ENCODE data around the gene MBTPS2. TPM values are rescaled to one million over a fixed set of nuclear protein-coding genes. Genes with fewer than 3 reads are reported as not detected.
A peak's percentile ranks its signal among the peaks of the same experiment; 100 is the strongest.

Gene MBTPS2
- total RNA-seq, 1 donor from 2014 or later = 21.0 TPM

DNA sequence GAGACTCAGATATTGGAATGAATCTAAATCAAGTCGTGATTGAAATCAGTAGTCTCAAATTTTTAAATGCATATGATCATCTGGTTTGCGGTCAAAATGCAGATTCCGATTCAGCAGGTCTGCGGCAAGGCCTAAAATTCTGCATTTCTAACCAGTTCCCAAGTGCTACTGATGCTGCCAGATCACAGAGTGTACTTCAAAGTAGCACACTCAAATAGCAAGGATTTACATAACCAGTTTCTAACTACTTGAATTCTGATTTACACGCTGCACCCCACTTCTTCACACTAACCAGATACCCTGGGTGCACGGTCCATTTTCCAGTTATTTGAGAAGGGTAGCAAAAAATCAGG, 752 bp downstream of the MBTPS2 start:
- H3K9me3 Mint-ChIP-seq (ENCODE audit: low read depth) = no peaks in the 10 kb centered on the region
- H3K4me3 Mint-ChIP-seq (ENCODE audit: unreplicated experiment) = peak overlapping the region; percentile 81
- no peak for DNase-seq (ENCODE audit: low spot score)
- TF ChIP-seq, protein P1, sequence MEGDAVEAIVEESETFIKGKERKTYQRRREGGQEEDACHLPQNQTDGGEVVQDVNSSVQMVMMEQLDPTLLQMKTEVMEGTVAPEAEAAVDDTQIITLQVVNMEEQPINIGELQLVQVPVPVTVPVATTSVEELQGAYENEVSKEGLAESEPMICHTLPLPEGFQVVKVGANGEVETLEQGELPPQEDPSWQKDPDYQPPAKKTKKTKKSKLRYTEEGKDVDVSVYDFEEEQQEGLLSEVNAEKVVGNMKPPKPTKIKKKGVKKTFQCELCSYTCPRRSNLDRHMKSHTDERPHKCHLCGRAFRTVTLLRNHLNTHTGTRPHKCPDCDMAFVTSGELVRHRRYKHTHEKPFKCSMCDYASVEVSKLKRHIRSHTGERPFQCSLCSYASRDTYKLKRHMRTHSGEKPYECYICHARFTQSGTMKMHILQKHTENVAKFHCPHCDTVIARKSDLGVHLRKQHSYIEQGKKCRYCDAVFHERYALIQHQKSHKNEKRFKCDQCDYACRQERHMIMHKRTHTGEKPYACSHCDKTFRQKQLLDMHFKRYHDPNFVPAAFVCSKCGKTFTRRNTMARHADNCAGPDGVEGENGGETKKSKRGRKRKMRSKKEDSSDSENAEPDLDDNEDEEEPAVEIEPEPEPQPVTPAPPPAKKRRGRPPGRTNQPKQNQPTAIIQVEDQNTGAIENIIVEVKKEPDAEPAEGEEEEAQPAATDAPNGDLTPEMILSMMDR (IDR thresholded peaks at IDR 0.05) = no peak
- no peaks in the 10 kb centered on the region for H3K27me3 Mint-ChIP-seq (ENCODE audit: low read depth)
- peak overlapping the region; percentile 89 for H3K27ac Mint-ChIP-seq (ENCODE audit: unreplicated experiment)
- peaks cover 3% of the 10 kb centered on the region for H3K36me3 Mint-ChIP-seq (ENCODE audit: low read depth)
- H3K4me1 Mint-ChIP-seq (ENCODE audit: low read depth) = peaks cover 22% of the 10 kb centered on the region

DNA sequence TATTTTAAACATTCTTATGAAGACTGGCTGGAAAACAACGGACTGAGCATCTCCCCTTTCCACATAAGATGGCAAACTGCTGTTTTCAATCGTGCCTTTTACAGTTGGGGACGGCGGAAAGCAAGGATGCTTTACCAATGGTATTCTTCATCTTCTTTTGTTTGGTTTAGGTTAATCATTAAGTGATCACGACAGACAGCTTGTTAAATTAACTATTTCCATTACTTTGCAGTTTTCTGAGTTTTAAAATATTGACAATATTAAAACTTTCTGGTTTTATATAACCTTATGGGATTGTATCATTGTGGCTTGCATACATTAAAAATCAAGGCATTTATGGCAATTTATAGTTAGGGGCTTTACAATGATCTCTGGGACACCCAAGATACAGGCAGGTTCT, 3.8 kb downstream of the MBTPS2 start:
- Mint-ChIP-seq H3K27me3 (ENCODE audit: low read depth) (no peaks in the 10 kb centered on the region), H3K36me3 (ENCODE audit: low read depth) (peaks cover 4% of the 10 kb centered on the region), H3K27ac (ENCODE audit: unreplicated experiment) (peak overlapping the region; percentile 74), H3K4me1 (ENCODE audit: low read depth) (peaks cover 34% of the 10 kb centered on the region), H3K4me3 (ENCODE audit: unreplicated experiment) (no peak overlapping the region), H3K9me3 (ENCODE audit: low read depth) (no peaks in the 10 kb centered on the region)
- no peak for DNase-seq (ENCODE audit: low spot score)
- TF ChIP-seq, protein P1 (IDR thresholded peaks at IDR 0.05) = no peak

DNA sequence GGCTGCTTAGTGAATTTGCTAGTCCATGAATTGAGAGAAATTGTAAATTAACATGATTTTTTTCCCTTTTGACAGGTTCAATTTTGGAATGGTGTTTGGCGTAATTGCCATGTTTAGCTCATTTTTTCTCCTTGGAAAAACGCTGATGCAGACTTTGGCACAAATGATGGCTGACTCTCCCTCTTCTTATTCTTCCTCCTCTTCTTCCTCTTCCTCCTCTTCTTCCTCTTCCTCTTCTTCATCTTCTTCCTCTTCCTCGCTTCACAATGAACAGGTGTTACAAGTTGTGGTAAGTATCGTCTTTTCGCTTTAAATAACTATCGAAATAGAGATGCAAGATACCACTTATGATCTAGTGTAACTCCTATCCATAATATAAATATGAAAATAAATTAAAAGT, 5.7 kb downstream of the MBTPS2 start:
- TF ChIP-seq, protein P1 (IDR thresholded peaks at IDR 0.05) = no peak
- H3K27ac Mint-ChIP-seq (ENCODE audit: unreplicated experiment) = no peak overlapping the region
- peaks cover 31% of the 10 kb centered on the region for H3K4me1 Mint-ChIP-seq (ENCODE audit: low read depth)
- DNase-seq (ENCODE audit: low spot score) = no peak
- no peaks in the 10 kb centered on the region for H3K27me3 Mint-ChIP-seq (ENCODE audit: low read depth)
- H3K36me3 Mint-ChIP-seq (ENCODE audit: low read depth) = peaks cover 4% of the 10 kb centered on the region
- no peaks in the 10 kb centered on the region for H3K9me3 Mint-ChIP-seq (ENCODE audit: low read depth)
- H3K4me3 Mint-ChIP-seq (ENCODE audit: unreplicated experiment) = no peak overlapping the region

DNA sequence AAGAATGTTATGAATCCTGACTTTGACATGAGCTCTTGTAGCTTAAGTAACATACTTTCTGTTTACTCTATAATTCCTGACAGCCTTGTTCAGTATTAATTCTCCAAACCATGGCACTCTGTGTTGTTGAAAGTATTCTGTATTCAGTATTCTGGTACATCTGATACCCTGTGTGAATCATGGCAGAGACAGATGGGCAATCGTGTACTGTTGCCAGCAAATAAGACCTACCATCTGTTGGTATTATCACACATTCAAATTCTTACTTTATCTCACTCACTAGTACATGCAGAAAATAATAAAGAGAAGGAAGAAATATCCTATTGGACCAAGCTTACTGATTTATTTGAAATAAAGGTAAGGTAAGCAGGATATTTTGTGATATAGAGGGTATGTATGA, 7.9 kb downstream of the MBTPS2 start:
- DNase-seq (ENCODE audit: low spot score) = no peak
- Mint-ChIP-seq H3K4me3 (ENCODE audit: unreplicated experiment) (no peak overlapping the region), H3K4me1 (ENCODE audit: low read depth) (peaks cover 24% of the 10 kb centered on the region), H3K9me3 (ENCODE audit: low read depth) (no peaks in the 10 kb centered on the region), H3K27me3 (ENCODE audit: low read depth) (no peaks in the 10 kb centered on the region), H3K36me3 (ENCODE audit: low read depth) (peaks cover 4% of the 10 kb centered on the region), H3K27ac (ENCODE audit: unreplicated experiment) (no peak overlapping the region)
- TF ChIP-seq, protein P1 (IDR thresholded peaks at IDR 0.05) = no peak

DNA sequence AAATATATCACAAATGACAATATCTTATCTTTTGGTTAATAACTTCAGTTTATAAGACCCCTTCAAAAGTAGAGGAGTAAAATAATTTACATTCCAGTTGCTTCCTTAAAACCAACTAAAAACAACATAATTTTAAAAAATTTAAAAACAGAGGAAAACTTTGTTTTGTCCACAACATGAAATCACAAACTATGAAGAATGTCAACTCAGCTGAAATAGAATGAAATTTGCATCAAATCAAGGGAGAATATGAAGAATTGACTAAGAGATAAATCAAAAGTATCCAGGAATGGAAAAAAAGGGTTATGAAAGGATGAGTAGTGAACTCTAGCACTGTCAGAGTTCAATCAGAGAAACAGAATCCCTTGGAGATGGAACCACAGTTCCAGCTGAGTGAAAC, 14.2 kb downstream of the MBTPS2 start:
- peaks cover 8% of the 10 kb centered on the region for H3K36me3 Mint-ChIP-seq (ENCODE audit: low read depth)
- no peaks in the 10 kb centered on the region for H3K27me3 Mint-ChIP-seq (ENCODE audit: low read depth)
- no peak overlapping the region for H3K27ac Mint-ChIP-seq (ENCODE audit: unreplicated experiment)
- no peaks in the 10 kb centered on the region for H3K4me1 Mint-ChIP-seq (ENCODE audit: low read depth)
- TF ChIP-seq, protein P1 (IDR thresholded peaks at IDR 0.05) = no peak
- H3K4me3 Mint-ChIP-seq (ENCODE audit: unreplicated experiment) = no peak overlapping the region
- no peak for DNase-seq (ENCODE audit: low spot score)
- peaks cover 3% of the 10 kb centered on the region for H3K9me3 Mint-ChIP-seq (ENCODE audit: low read depth)
